ENCODE data around the gene FTSJ1. TPM values are rescaled to one million over a fixed set of nuclear protein-coding genes. Genes with fewer than 3 reads are reported as not detected.

Gene FTSJ1
- total and polyA plus RNA-seq, 2 experiments from 2014 or later = 42.8 to 76.3 TPM

- H3K36me3 ChIP-seq (ENCODE audit: insufficient read depth) = no peaks in the 10 kb centered on the region
- Mint-ChIP-seq H3K4me3 (no peak overlapping the region), H3K27me3 (ENCODE audit: insufficient read depth, low read depth, poor library complexity) (peaks cover 11% of the 10 kb centered on the region), H3K9me3 (no peaks in the 10 kb centered on the region), H3K27ac (no peak overlapping the region), H3K4me1 (peaks cover 3% of the 10 kb centered on the region; the same call in 1 of the 3 replicates), H3K36me3 (ENCODE audit: low read depth) (peaks cover 10% of the 10 kb centered on the region; the same call in 2 of the 3 replicates)
- H3K4me2 ChIP-seq = no peak overlapping the region
- TF ChIP-seq ZNF462 (CRISPR knock-in tag; IDR thresholded peaks at IDR 0.05) (no peak), POLR2AphosphoS5 (IDR thresholded peaks at IDR 0.05; ENCODE audit: low read depth) (no peak), ZNF331 (CRISPR knock-in tag; IDR thresholded peaks at IDR 0.05; ENCODE audit: low read depth) (no peak), EZH2 (IDR thresholded peaks at IDR 0.05; ENCODE audit: low read depth, unreplicated experiment) (no peak), CREB1 (CRISPR knock-in tag; IDR thresholded peaks at IDR 0.05; ENCODE audit: low read depth) (no peak), ETS1 (IDR thresholded peaks at IDR 0.05) (no peak), REST (IDR thresholded peaks at IDR 0.05; ENCODE audit: unreplicated experiment) (no peak), CTCF (conservative IDR thresholded peaks at IDR 0.05; ENCODE audit: low read depth in 2 of 2) (no peak), JUNB (IDR thresholded peaks at IDR 0.05; ENCODE audit: unreplicated experiment) (no peak), STAT1 (IDR thresholded peaks at IDR 0.05; ENCODE audit: unreplicated experiment) (no peak), EZH2phosphoT487 (IDR thresholded peaks at IDR 0.05; ENCODE audit: unreplicated experiment) (no peak), ZNF114 (CRISPR knock-in tag; IDR thresholded peaks at IDR 0.05) (no peak), NANOG (IDR thresholded peaks at IDR 0.05; ENCODE audit: borderline replicate concordance) (no peak)
- no peaks in the 10 kb centered on the region for H4K20me1 ChIP-seq (replicated peaks; ENCODE audit: insufficient read depth)
- H2AFZ ChIP-seq = no peak overlapping the region
- no peak for ATAC-seq
- H3K27me3 ChIP-seq (ENCODE audit: insufficient read depth) = no peaks in the 10 kb centered on the region
- H3K4me1 ChIP-seq (ENCODE audit: insufficient read depth) = no peaks in the 10 kb centered on the region
- H3K27ac ChIP-seq (ENCODE audit: low read depth) = no peak overlapping the region
- DNase-seq (ENCODE audit: low spot score) = no peak
- no peaks in the 10 kb centered on the region for H3F3A ChIP-seq (replicated peaks; ENCODE audit: low read depth)
- H3K9me2 ChIP-seq (ENCODE audit: insufficient read depth) = no peaks in the 10 kb centered on the region
- no peak overlapping the region for H3K4me3 ChIP-seq
- H3K79me2 ChIP-seq (replicated peaks; ENCODE audit: insufficient read depth) = no peaks in the 10 kb centered on the region
Observed at GRCh38 chrX:48514126-48514806, 38.3 kb downstream of the FTSJ1 start.
